K562 (cell line): ENCODE results near the gene SLK. TPM values are rescaled to one million over a fixed set of nuclear protein-coding genes. Genes with fewer than 3 reads are reported as not detected.

Experiments used
- ATAC-seq: fragments of 200-7000 bp; cut with Tn5 transposase; 3 replicates; pipeline ENCODE4 v1.9.1; 2020; ENCODE audit warnings: moderate library complexity
- BruUV-seq: library from RNA; stranded (reverse); fragments of 400-500 nt; replicated peaks from 2 replicates; lab custom pipeline; 2021; lab: Mats Ljungman, UMichigan
- CTCF ChIA-PET: fragments of 300-600 bp; formaldehyde crosslinking; extraction: SDS; loops from one replicate; lab custom pipeline; 2021; ENCODE audit warnings: low intra/inter-chr PET ratio; lab: Yijun Ruan, JAX
- POLR2A ChIA-PET: fragments of 300-600, 350-650 bp; sonication (Branson Sonifier 250); formaldehyde crosslinking; extraction: SDS; loops from one replicate; lab custom pipeline; 2021; ENCODE audit warnings: antibody characterized with exemption, inconsistent platforms; lab: Yijun Ruan, JAX
- DNase-seq, 4 experiments: peaks; one replicate each; pipeline versions ENCODE4 v3.0.0 to v3.0.0-alpha.2; 2011 to 2018; ENCODE audit warnings: low spot score in 3 of 4, mixed read lengths in 3 of 4; ENCODE audit errors: extremely low read depth in 1 of 4
- FAIRE-seq: peaks from 2 replicates; lab custom pipeline; 2011; peaks lifted over from hg19 to GRCh38; lab: Jason Lieb, UNC
- H2AFZ ChIP-seq: 2 replicates; pipeline ENCODE4 v1.6.0; 2011; ENCODE audit warnings: low read depth, low read length, control low read depth, inconsistent platforms
- H3K27ac ChIP-seq: fragments of 200-600 bp; 3 replicates; pipeline ENCODE4 v1.8.0; 2011; ENCODE audit warnings: low read depth, mild to moderate bottlenecking, control low read depth, inconsistent platforms, low read length, moderate library complexity, mixed read lengths; ENCODE audit errors: extremely low read depth
- H3K27me3 ChIP-seq, 2 experiments: fragments of 300-600 bp in 1 of 2; 2 replicates in 1 of 2; 3 replicates in 1 of 2; pipeline versions ENCODE4 v1.6.0 to v1.8.0; 2011; ENCODE audit warnings: inconsistent platforms in 2 of 2, low read length in 2 of 2, mild to moderate bottlenecking in 1 of 2, mixed read lengths in 1 of 2, moderate library complexity in 1 of 2; ENCODE audit not compliant: control insufficient read depth in 2 of 2, insufficient read depth in 2 of 2
- H3K36me3 ChIP-seq: fragments of 300-600 bp; 3 replicates; pipeline ENCODE4 v1.8.0; 2011; ENCODE audit warnings: mild to moderate bottlenecking, low read length, inconsistent platforms; ENCODE audit not compliant: control insufficient read depth, insufficient read depth
- H3K4me1 ChIP-seq, 2 experiments: fragments of 200-600 bp in 1 of 2; replicated peaks in 1 of 2; 2 replicates in 1 of 2; 3 replicates in 1 of 2; pipeline versions ENCODE4 v1.5.1 to v1.8.0; 2011; ENCODE audit warnings: inconsistent platforms in 2 of 2, low read length in 2 of 2, mild to moderate bottlenecking in 1 of 2, mixed read lengths in 1 of 2, moderate library complexity in 1 of 2; ENCODE audit not compliant: control insufficient read depth in 2 of 2, insufficient read depth in 2 of 2
- H3K4me2 ChIP-seq: 2 replicates; pipeline ENCODE4 v1.6.1; 2011; ENCODE audit warnings: low read length, control low read depth, inconsistent platforms, mixed read lengths; ENCODE audit not compliant: insufficient read depth
- H3K4me3 ChIP-seq: fragments of 200-600 bp; sonication (generic), shearing (Covaris generic); 2 replicates; pipeline ENCODE4 v1.5.1; 2016; ENCODE audit warnings: control low read depth, inconsistent platforms
- H3K79me2 ChIP-seq: fragments of 200-600 bp; 3 replicates; pipeline ENCODE4 v1.8.0; 2011; ENCODE audit warnings: low read length, inconsistent platforms; ENCODE audit not compliant: control insufficient read depth, insufficient read depth
- H3K9ac ChIP-seq, 2 experiments: 2 replicates each; pipeline versions ENCODE4 v1.6.0 to v1.6.1; 2011; ENCODE audit warnings: low read depth in 2 of 2, low read length in 2 of 2, control low read depth in 1 of 2, inconsistent platforms in 1 of 2, mild to moderate bottlenecking in 1 of 2, mixed read lengths in 1 of 2; ENCODE audit not compliant: insufficient read depth in 1 of 2
- H3K9me1 ChIP-seq: one replicate; pipeline ENCODE4 v1.6.0; 2011; ENCODE audit warnings: inconsistent platforms, mild to moderate bottlenecking, low read length, moderate library complexity; ENCODE audit not compliant: control insufficient read depth, insufficient read depth
- H3K9me3 ChIP-seq: replicated peaks from 2 replicates; pipeline ENCODE4 v1.5.1; 2011; ENCODE audit warnings: low read depth, low read length, inconsistent platforms; ENCODE audit not compliant: control insufficient read depth, insufficient read depth
- H4K20me1 ChIP-seq: replicated peaks from 2 replicates; pipeline ENCODE4 v1.6.1; 2011; ENCODE audit warnings: low read length, inconsistent platforms, mixed read lengths; ENCODE audit not compliant: control insufficient read depth, insufficient read depth
- HINFP ChIP-seq: fragments of 450-650 bp; conservative IDR thresholded peaks from 2 replicates; pipeline ENCODE4 v1.6.1; 2016; ENCODE audit warnings: missing genetic modification characterization, low read depth, mild to moderate bottlenecking, control low read depth, missing compliant biosample characterization
- MXI1 ChIP-seq: IDR thresholded peaks from 2 replicates; pipeline ENCODE4 v1.6.1; 2011; ENCODE audit warnings: low read depth, mild to moderate bottlenecking, improper control_type of control experiment, low read length
- NCOA4 ChIP-seq: fragments of 450-650 bp; IDR thresholded peaks from 2 replicates; pipeline ENCODE4 v1.6.1; 2018; ENCODE audit warnings: mild to moderate bottlenecking; ENCODE audit not compliant: partially characterized antibody
- NR2C1 ChIP-seq, 2 experiments: fragments of 450-650 bp; IDR thresholded peaks; 2 replicates each; pipeline ENCODE4 v1.6.1; 2017; ENCODE audit warnings: mild to moderate bottlenecking in 2 of 2, antibody characterized with exemption in 1 of 2, inconsistent platforms in 1 of 2, missing compliant biosample characterization in 1 of 2, missing genetic modification characterization in 1 of 2
- POLR2B ChIP-seq: fragments of 450-650 bp; IDR thresholded peaks from 2 replicates; pipeline ENCODE4 v1.6.1; 2018; ENCODE audit warnings: low read depth; ENCODE audit not compliant: partially characterized antibody
- PURB ChIP-seq: sonication (generic); formaldehyde crosslinking; IDR thresholded peaks from 2 replicates; pipeline ENCODE4 v1.9.0; 2021; ENCODE audit warnings: low read depth, mild to moderate bottlenecking, missing genetic modification reagents
- RB1 ChIP-seq: fragments of 450-650 bp; IDR thresholded peaks from 2 replicates; pipeline ENCODE4 v1.6.1; 2017; ENCODE audit warnings: low read depth, mild to moderate bottlenecking
- SLC30A9 ChIP-seq: fragments of 250-450 bp; sonication (Bioruptor Pico); IDR thresholded peaks from 2 replicates; pipeline ENCODE4 v1.8.0; 2022; ENCODE audit warnings: mild to moderate bottlenecking, moderate library complexity
- SRSF1 ChIP-seq: fragments of 200-400 bp; formaldehyde crosslinking; IDR thresholded peaks from 2 replicates; pipeline ENCODE4 v1.6.1; 2017; ENCODE audit warnings: mild to moderate bottlenecking, low read depth, low read length, moderate library complexity
- TCF3 ChIP-seq: sonication (generic); formaldehyde crosslinking; IDR thresholded peaks from 2 replicates; pipeline ENCODE4 v1.4.0; 2020; ENCODE audit warnings: mild to moderate bottlenecking, missing genetic modification reagents
- ZFPM2 ChIP-seq: fragments of 250-450 bp; sonication (Bioruptor Pico); IDR thresholded peaks from 2 replicates; pipeline ENCODE4 v1.5.1; 2022; ENCODE audit warnings: mild to moderate bottlenecking
- ZNF239 ChIP-seq: fragments of 250-450 bp; sonication (Bioruptor Pico); IDR thresholded peaks from 2 replicates; pipeline ENCODE4 v1.4.0; 2020; ENCODE audit warnings: mild to moderate bottlenecking
- ZNF253 ChIP-seq: fragments of 250-450 bp; sonication (Bioruptor Pico); conservative IDR thresholded peaks from 2 replicates; pipeline ENCODE4 v1.6.1; 2021; ENCODE audit warnings: mild to moderate bottlenecking
- ZNF584 ChIP-seq: fragments of 200-800 bp; sonication (Bioruptor generic); IDR thresholded peaks from 2 replicates; pipeline ENCODE4 v1.6.1; 2016; ENCODE audit warnings: low read depth, mild to moderate bottlenecking, missing genetic modification characterization, missing compliant biosample characterization
- ZNF644 ChIP-seq: fragments of 200-800 bp; sonication (Bioruptor generic); IDR thresholded peaks from 2 replicates; pipeline ENCODE4 v1.6.1; 2016; ENCODE audit warnings: low read depth, missing genetic modification characterization, missing compliant biosample characterization
- ZNF695 ChIP-seq: fragments of 450-650 bp; formaldehyde crosslinking; IDR thresholded peaks from 2 replicates; pipeline ENCODE4 v1.4.0; 2020; ENCODE audit warnings: mild to moderate bottlenecking, moderate library complexity
- ZNF696 ChIP-seq: fragments of 250-450 bp; sonication (Bioruptor Pico); conservative IDR thresholded peaks from 2 replicates; pipeline ENCODE4 v1.4.0; 2020; ENCODE audit warnings: mild to moderate bottlenecking, moderate library complexity
- WGBS: fragments of 100-300 bp; shearing (Covaris generic); methylation state at CpG from one replicate; pipeline ENCODE4 v1.1.6; 2016; ENCODE audit warnings: low coverage, mixed read lengths; ENCODE audit not compliant: insufficient coverage; ENCODE audit errors: missing lambda C conversion rate; 5-methylcytosine and 5-hydroxymethylcytosine counted together
- in situ Hi-C: fragments of 300-500 bp; cut with MboI; formaldehyde crosslinking; loops from 4 replicates; pipeline ENCODE4 v1.15.0; 2018; ENCODE audit warnings: inconsistent platforms, mixed read lengths
- intact Hi-C: fragments of 100-400 bp; cut with micrococcal nuclease; formaldehyde crosslinking; loops from 2 replicates; pipeline ENCODE4 v1.14.2; 2022
- polyA plus RNA-seq, 8 experiments: library from polyadenylated mRNA; depleted of rRNA in 4 of 8; stranded (reverse) in 5 of 8; unstranded in 3 of 8; fragments of >200 nt; fragmentation: Nextera tagmentation in 2 of 8; fragmentation: Illumina TruSeq in 1 of 8; extraction: Ambion mirVana in 2 of 8; extraction: Trizol in 1 of 8; gene quantifications; 2 replicates each; pipeline versions ENCODE4 v1.2.1 to v1.2.3, GENCODE V29; 2011 to 2014; ENCODE audit warnings: inconsistent platforms in 1 of 8, missing spikeins in 1 of 8
- total RNA-seq, 7 experiments: library from RNA; depleted of rRNA in 6 of 7; stranded (reverse); fragments of >200 nt in 6 of 7; fragmentation: Illumina TruSeq in 2 of 7; extraction: Trizol in 2 of 7; gene quantifications; 2 replicates each; pipeline versions ENCODE4 v1.2.1 to v1.2.3, GENCODE V29; 2011 to 2021; ENCODE audit warnings: low replicate concordance in 1 of 7
- TF ChIP-seq, protein P1 (sequence below): fragments of 450-650 bp; formaldehyde crosslinking; IDR thresholded peaks from 2 replicates; pipeline ENCODE4 v1.4.0; 2022; ENCODE audit warnings: missing genetic modification characterization

The SLK gene
- total and polyA plus RNA-seq, 9 of the 15 experiments (the other 6 are each of a cell fraction or from before 2014, with no cell fraction given) = 8.2 to 40.0 (median 23.4) TPM

- POLR2A ChIA-PET = interaction anchor here (1.2 kb wide), 1 partner anchor 57 kb away, joined by 4 read pairs; no protein-coding TSS in a partner anchor
- no peak for FAIRE-seq
- peaks cover 82% of the 10 kb centered on the region; the same call in 2 of the 3 replicates for H3K36me3 ChIP-seq
Observed at GRCh38 chr10:104021246-104021645, 54.3 kb downstream of the SLK start.

More at GRCh38 chr10:104021246-104021645, 54.3 kb downstream of the SLK start:
- CTCF ChIA-PET = no interaction called here
- H3K27me3 ChIP-seq = no peaks in the 10 kb centered on the region
- no peaks in the 10 kb centered on the region for H3K9me3 ChIP-seq
- H3K27ac ChIP-seq = no peak overlapping the region
- H3K9ac ChIP-seq = no peak overlapping the region
- intact Hi-C loops (no loop called here), in situ Hi-C loops (no loop called here)
- BruUV-seq = no TSS peak
- no peaks in the 10 kb centered on the region; the same call in 1 of the 2 replicates for H4K20me1 ChIP-seq
- no peak for DNase-seq
- 100% methylated on average over 1 of the region's 1 CpG for WGBS
- no peak overlapping the region for H2AFZ ChIP-seq
- H3K79me2 ChIP-seq = no peaks in the 10 kb centered on the region
- no peak overlapping the region for H3K4me2 ChIP-seq
- no peak for ATAC-seq
- H3K9me1 ChIP-seq = no peaks in the 10 kb centered on the region
- H3K4me1 ChIP-seq = no peaks in the 10 kb centered on the region
- H3K4me3 ChIP-seq = no peak overlapping the region
- no peak for TF ChIP-seq PURB (CRISPR knock-in tag)
- TF ChIP-seq SRSF1 = no peak
- TF ChIP-seq TCF3 (CRISPR knock-in tag) = no peak
- no peak for TF ChIP-seq NR2C1 (IDR thresholded peaks at IDR 0.05)
- TF ChIP-seq NR2C1 (tag; IDR thresholded peaks at IDR 0.05) = no peak
- no peak for TF ChIP-seq ZNF695 (CRISPR knock-in tag)
- TF ChIP-seq SLC30A9 (CRISPR knock-in tag) = no peak
- no peak for TF ChIP-seq HINFP (tag)
- no peak for TF ChIP-seq ZNF239 (CRISPR knock-in tag)
- no peak for TF ChIP-seq ZFPM2 (CRISPR knock-in tag)
- no peak for TF ChIP-seq NCOA4
- no peak for TF ChIP-seq ZNF584
- TF ChIP-seq ZNF253 (CRISPR knock-in tag) = no peak
- TF ChIP-seq RB1 = no peak
- TF ChIP-seq, protein P1, sequence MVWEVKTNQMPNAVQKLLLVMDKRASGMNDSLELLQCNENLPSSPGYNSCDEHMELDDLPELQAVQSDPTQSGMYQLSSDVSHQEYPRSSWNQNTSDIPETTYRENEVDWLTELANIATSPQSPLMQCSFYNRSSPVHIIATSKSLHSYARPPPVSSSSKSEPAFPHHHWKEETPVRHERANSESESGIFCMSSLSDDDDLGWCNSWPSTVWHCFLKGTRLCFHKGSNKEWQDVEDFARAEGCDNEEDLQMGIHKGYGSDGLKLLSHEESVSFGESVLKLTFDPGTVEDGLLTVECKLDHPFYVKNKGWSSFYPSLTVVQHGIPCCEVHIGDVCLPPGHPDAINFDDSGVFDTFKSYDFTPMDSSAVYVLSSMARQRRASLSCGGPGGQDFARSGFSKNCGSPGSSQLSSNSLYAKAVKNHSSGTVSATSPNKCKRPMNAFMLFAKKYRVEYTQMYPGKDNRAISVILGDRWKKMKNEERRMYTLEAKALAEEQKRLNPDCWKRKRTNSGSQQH (CRISPR knock-in tag) = no peak
- no peak for TF ChIP-seq MXI1
- TF ChIP-seq ZNF644 (tag) = no peak
- no peak for TF ChIP-seq ZNF696 (CRISPR knock-in tag)
- no peak for TF ChIP-seq POLR2B
